OCI-LY7 (cell line): Measurements from ENCODE around the gene FIGNL2. TPM values are rescaled to one million over a fixed set of nuclear protein-coding genes. Genes with fewer than 3 reads are reported as not detected.

Source experiments
- BruUV-seq: library from RNA; stranded (reverse); fragments of 400-500 nt; replicated peaks from 2 replicates; lab custom pipeline; 2021; lab: Mats Ljungman, UMichigan
- CTCF ChIA-PET: fragments of 300-600 bp; sonication (Branson Sonifier 250); formaldehyde crosslinking; loops from one replicate; lab custom pipeline; 2022; ENCODE audit warnings: antibody characterized with exemption; ENCODE audit not compliant: unreplicated experiment; lab: Charles Lee
- POLR2A ChIA-PET: fragments of 300-600 bp; sonication (Branson Sonifier 250); formaldehyde crosslinking; loops from one replicate; lab custom pipeline; 2022; ENCODE audit warnings: antibody characterized with exemption; lab: Charles Lee
- DNase-seq: peaks from one replicate; pipeline ENCODE4 v3.0.0-alpha.2; 2015; ENCODE audit warnings: low spot score
- H2AFZ ChIP-seq: fragments of 200-600 bp; sonication (generic), shearing (Covaris generic); 2 replicates; pipeline ENCODE4 v1.6.1; 2014; ENCODE audit warnings: mild to moderate bottlenecking, antibody characterized with exemption, low read length, moderate library complexity
- H3K27ac ChIP-seq: fragments of 200-600 bp; sonication (generic); 2 replicates; pipeline ENCODE4 v1.5.1; 2014; ENCODE audit warnings: mixed run types, low read depth, mild to moderate bottlenecking, moderate library complexity, low read length, inconsistent platforms; ENCODE audit not compliant: poor library complexity, severe bottlenecking
- H3K36me3 ChIP-seq: fragments of 200-600 bp; sonication (generic); 2 replicates; pipeline ENCODE4 v1.6.1; 2014; ENCODE audit warnings: mild to moderate bottlenecking, antibody characterized with exemption, low read length, moderate library complexity, mixed read lengths; ENCODE audit not compliant: insufficient read depth
- H3K4me1 ChIP-seq: fragments of 200-600 bp; sonication (generic); 2 replicates; pipeline ENCODE4 v1.5.1; 2014; ENCODE audit warnings: mild to moderate bottlenecking, low read length; ENCODE audit not compliant: insufficient read depth, poor library complexity, severe bottlenecking
- H3K4me2 ChIP-seq: fragments of 200-600 bp; sonication (generic); 2 replicates; pipeline ENCODE4 v1.6.1; 2014; ENCODE audit warnings: mild to moderate bottlenecking, low read length
- H3K4me3 ChIP-seq: fragments of 200-600 bp; sonication (generic); 2 replicates; pipeline ENCODE4 v1.5.1; 2014; ENCODE audit warnings: mild to moderate bottlenecking, low read depth, low read length; ENCODE audit not compliant: poor library complexity, severe bottlenecking
- H3K79me2 ChIP-seq: fragments of 200-600 bp; sonication (generic); 2 replicates; pipeline ENCODE4 v1.6.1; 2016; ENCODE audit warnings: low read depth, mild to moderate bottlenecking, low read length, moderate library complexity, mixed read lengths; ENCODE audit not compliant: insufficient read depth
- H3K9me2 ChIP-seq: fragments of 200-600 bp; sonication (generic); 2 replicates; pipeline ENCODE4 v1.6.1; 2016; ENCODE audit warnings: mild to moderate bottlenecking, low read length, mixed read lengths; ENCODE audit not compliant: insufficient read depth
- H3K9me3 ChIP-seq: fragments of 200-600 bp; sonication (generic); 2 replicates; pipeline ENCODE4 v1.6.1; 2014; ENCODE audit warnings: mild to moderate bottlenecking, mixed run types, low read length, mixed read lengths
- H4K20me1 ChIP-seq: fragments of 200-600 bp; sonication (generic); 2 replicates; pipeline ENCODE4 v1.6.1; 2014; ENCODE audit warnings: mild to moderate bottlenecking, antibody characterized with exemption, low read length, moderate library complexity, mixed read lengths; ENCODE audit not compliant: insufficient read depth
- EZH2phosphoT487 ChIP-seq: fragments of 200-600 bp; sonication (generic); IDR thresholded peaks from 2 replicates; pipeline ENCODE4 v1.6.1; 2018; ENCODE audit warnings: low read depth, borderline replicate concordance, mild to moderate bottlenecking, mixed run types, antibody characterized with exemption, low read length, moderate library complexity, mixed read lengths
- intact Hi-C: fragments of 100-400 bp; cut with micrococcal nuclease; formaldehyde crosslinking; loops from one replicate; pipeline ENCODE4 v1.10.0; 2022; ENCODE audit not compliant: unreplicated experiment
- total RNA-seq, 2 experiments: library from RNA; depleted of rRNA in 1 of 2; stranded (reverse); fragments of >200 nt in 1 of 2; shearing (Covaris generic) in 1 of 2; gene quantifications; 2 replicates each; pipeline ENCODE4 v1.2.3, GENCODE V29; 2014 to 2022
- TF ChIP-seq, protein P1 (sequence below): fragments of 200-600 bp; sonication (generic); conservative IDR thresholded peaks from 2 replicates; pipeline ENCODE4 v1.5.1; 2014; ENCODE audit warnings: mild to moderate bottlenecking, antibody characterized with exemption, low read length, moderate library complexity, mixed read lengths

The FIGNL2 gene
- total RNA-seq, 2 experiments from 2014 or later, result not detected

GRCh38 chr12:51864833-51865670 is 16.5 kb upstream of the FIGNL2 start:
- Histone ChIP-seq H3K4me3 (no peak overlapping the region), H3K9me3 (no peaks in the 10 kb centered on the region), H3K4me2 (no peak overlapping the region), H4K20me1 (no peaks in the 10 kb centered on the region), H3K4me1 (peaks cover 4% of the 10 kb centered on the region), H3K79me2 (no peaks in the 10 kb centered on the region), H3K36me3 (no peaks in the 10 kb centered on the region), H2AFZ (no peak overlapping the region), H3K27ac (no peak overlapping the region), H3K9me2 (no peaks in the 10 kb centered on the region)
- ChIA-PET POLR2A (no interaction called here), CTCF (no interaction called here)
- no TSS peak for BruUV-seq
- intact Hi-C loops, result no loop called here
- TF ChIP-seq, protein P1, sequence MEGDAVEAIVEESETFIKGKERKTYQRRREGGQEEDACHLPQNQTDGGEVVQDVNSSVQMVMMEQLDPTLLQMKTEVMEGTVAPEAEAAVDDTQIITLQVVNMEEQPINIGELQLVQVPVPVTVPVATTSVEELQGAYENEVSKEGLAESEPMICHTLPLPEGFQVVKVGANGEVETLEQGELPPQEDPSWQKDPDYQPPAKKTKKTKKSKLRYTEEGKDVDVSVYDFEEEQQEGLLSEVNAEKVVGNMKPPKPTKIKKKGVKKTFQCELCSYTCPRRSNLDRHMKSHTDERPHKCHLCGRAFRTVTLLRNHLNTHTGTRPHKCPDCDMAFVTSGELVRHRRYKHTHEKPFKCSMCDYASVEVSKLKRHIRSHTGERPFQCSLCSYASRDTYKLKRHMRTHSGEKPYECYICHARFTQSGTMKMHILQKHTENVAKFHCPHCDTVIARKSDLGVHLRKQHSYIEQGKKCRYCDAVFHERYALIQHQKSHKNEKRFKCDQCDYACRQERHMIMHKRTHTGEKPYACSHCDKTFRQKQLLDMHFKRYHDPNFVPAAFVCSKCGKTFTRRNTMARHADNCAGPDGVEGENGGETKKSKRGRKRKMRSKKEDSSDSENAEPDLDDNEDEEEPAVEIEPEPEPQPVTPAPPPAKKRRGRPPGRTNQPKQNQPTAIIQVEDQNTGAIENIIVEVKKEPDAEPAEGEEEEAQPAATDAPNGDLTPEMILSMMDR, result no peak
- no peak for TF ChIP-seq EZH2phosphoT487
- no peak for DNase-seq

DNA sequence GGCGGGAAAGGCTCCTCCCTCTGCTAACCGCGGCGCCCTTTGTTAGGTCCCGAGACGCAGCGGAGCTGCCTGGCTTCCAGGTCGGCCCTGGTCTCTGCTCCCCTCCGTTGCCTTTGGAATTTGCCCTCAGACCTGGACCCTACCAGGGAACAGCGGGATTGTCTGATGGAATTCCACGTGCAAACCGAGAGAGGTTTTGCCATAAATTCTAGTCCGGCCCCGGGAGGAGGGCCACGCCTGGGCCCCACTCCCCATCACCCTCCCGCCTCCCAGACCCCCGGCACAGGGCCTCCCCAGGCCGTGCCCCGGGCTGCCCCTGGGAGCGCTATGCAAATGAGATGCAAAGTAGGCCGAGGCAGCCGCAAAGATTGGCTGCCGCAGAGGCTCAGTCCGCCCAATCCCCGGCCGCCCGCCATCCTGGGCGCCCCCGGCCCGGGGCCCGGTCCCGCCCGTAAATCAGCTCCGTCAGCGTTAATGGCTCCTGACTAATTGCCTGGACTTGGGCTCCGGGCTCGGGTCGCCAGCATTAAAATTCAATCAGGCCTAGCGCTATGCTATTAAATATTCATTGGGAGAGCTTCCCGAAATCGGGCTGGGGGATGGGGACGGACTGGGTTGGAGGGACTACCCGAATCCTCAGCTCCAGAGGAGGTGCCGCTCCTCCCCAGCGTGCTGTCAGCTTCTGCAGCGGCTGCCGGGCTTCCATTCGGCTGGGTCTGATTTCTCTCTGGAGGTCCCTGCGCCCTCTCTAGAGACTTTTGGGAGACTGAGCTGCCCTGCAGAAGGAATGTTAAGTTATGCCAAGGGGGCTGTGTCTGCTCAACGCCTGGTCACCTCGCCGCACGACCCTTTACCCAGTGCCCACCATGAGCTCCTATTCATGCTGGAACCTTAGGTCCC is 15.7 kb upstream of the FIGNL2 start:
- no peaks in the 10 kb centered on the region for H3K36me3 ChIP-seq
- no TSS peak for BruUV-seq
- H3K4me2 ChIP-seq, result no peak overlapping the region
- no peak for DNase-seq
- no peaks in the 10 kb centered on the region for H3K79me2 ChIP-seq
- no peak overlapping the region for H3K27ac ChIP-seq
- peaks cover 4% of the 10 kb centered on the region for H3K4me1 ChIP-seq
- no peak overlapping the region for H2AFZ ChIP-seq
- TF ChIP-seq EZH2phosphoT487, result no peak
- TF ChIP-seq, protein P1, result no peak
- ChIA-PET CTCF (no interaction called here), POLR2A (interaction anchor here (0.6 kb wide), 1 partner anchor 712 kb away, joined by 5 read pairs; no protein-coding TSS in a partner anchor)
- H4K20me1 ChIP-seq, result no peaks in the 10 kb centered on the region
- no peaks in the 10 kb centered on the region for H3K9me2 ChIP-seq
- H3K4me3 ChIP-seq, result no peak overlapping the region
- intact Hi-C loops, result no loop called here
- no peaks in the 10 kb centered on the region for H3K9me3 ChIP-seq
